Left ventricle myocardium inferior (tissue), 1 donor: ENCODE results near the gene CCDC40. TPM values are rescaled to one million over a fixed set of nuclear protein-coding genes. Genes with fewer than 3 reads are reported as not detected.

ENCODE experiments used
- DNase-seq: peaks from one replicate; pipeline ENCODE4 v3.0.0-alpha.2; 2020
- H3K27ac ChIP-seq: fragments of 200-600 bp; replicated peaks from 2 replicates; pipeline ENCODE4 v1.8.0; 2021
- H3K27me3 ChIP-seq: fragments of 200-600 bp; 2 replicates; pipeline ENCODE4 v1.8.0; 2021; ENCODE audit warnings: low read depth
- H3K36me3 ChIP-seq: fragments of 200-600 bp; 2 replicates; pipeline ENCODE4 v1.8.0; 2021
- H3K4me1 ChIP-seq: fragments of 200-600 bp; 2 replicates; pipeline ENCODE4 v1.8.0; 2021
- H3K4me3 ChIP-seq: fragments of 200-600 bp; 2 replicates; pipeline ENCODE4 v1.8.0; 2021; ENCODE audit warnings: mild to moderate bottlenecking, moderate library complexity
- H3K9me3 ChIP-seq: fragments of 200-600 bp; replicated peaks from 2 replicates; pipeline ENCODE4 v1.8.0; 2021
- CTCF ChIP-seq: fragments of 200-600 bp; IDR thresholded peaks from 2 replicates; pipeline ENCODE4 v1.8.0; 2021; ENCODE audit warnings: antibody characterized with exemption, mild to moderate bottlenecking, borderline replicate concordance
- intact Hi-C: fragments of 100-400 bp; cut with micrococcal nuclease; formaldehyde crosslinking; loops from one replicate; pipeline ENCODE4 v1.11.0; 2022
- total RNA-seq: library from RNA; stranded (reverse); fragmentation: NEBNext Ultra II Directional; extraction: Animal tissue kit (Norgen Biotek cat#: 25700); gene quantifications from one replicate; pipeline ENCODE4 v1.2.1, GENCODE V29; 2021
- donor health status: DM: no; HTN: yes; CAD: no; lungs with severe emphysema.

Gene CCDC40
- total RNA-seq, 1 donor from 2014 or later, result 7.7 TPM

GRCh38 chr17:80008383-80008840 is 28.0 kb upstream of the CCDC40 start:
- peaks cover 19% of the 10 kb centered on the region for H3K36me3 ChIP-seq
- intact Hi-C loops, result no loop called here

GRCh38 chr17:80008848-80009247 is 27.6 kb upstream of the CCDC40 start:
- H3K9me3 ChIP-seq, result no peaks in the 10 kb centered on the region
- no peak for TF ChIP-seq CTCF
- intact Hi-C loops, result no loop called here
- H3K4me1 ChIP-seq, result peaks cover 24% of the 10 kb centered on the region
- H3K27me3 ChIP-seq, result no peaks in the 10 kb centered on the region
- H3K4me3 ChIP-seq, result no peak overlapping the region
- DNase-seq, result no peak
- H3K27ac ChIP-seq, result no peak overlapping the region
- peaks cover 22% of the 10 kb centered on the region for H3K36me3 ChIP-seq

More at GRCh38 chr17:80008383-80008840, 28.0 kb upstream of the CCDC40 start:
- Histone ChIP-seq H3K27ac (no peak overlapping the region), H3K4me3 (no peak overlapping the region), H3K27me3 (no peaks in the 10 kb centered on the region), H3K9me3 (no peaks in the 10 kb centered on the region), H3K4me1 (peaks cover 24% of the 10 kb centered on the region)
- TF ChIP-seq CTCF, result peak; percentile 96
- peak; percentile 78 for DNase-seq

GRCh38 chr17:80009391-80010282 is 26.8 kb upstream of the CCDC40 start:
- Histone ChIP-seq H3K36me3 (peaks cover 22% of the 10 kb centered on the region), H3K9me3 (peaks cover 5% of the 10 kb centered on the region), H3K4me1 (peaks cover 24% of the 10 kb centered on the region), H3K4me3 (no peak overlapping the region), H3K27me3 (no peaks in the 10 kb centered on the region), H3K27ac (no peak overlapping the region)
- intact Hi-C loops, result no loop called here
- DNase-seq, result no peak
- no peak for TF ChIP-seq CTCF

- H3K27me3 ChIP-seq, result no peaks in the 10 kb centered on the region
- H3K36me3 ChIP-seq, result peaks cover 22% of the 10 kb centered on the region
- H3K4me1 ChIP-seq, result peaks cover 23% of the 10 kb centered on the region
- peaks cover 7% of the 10 kb centered on the region for H3K9me3 ChIP-seq
- no peak for DNase-seq
- TF ChIP-seq CTCF, result no peak
- intact Hi-C loops, result no loop called here
- no peak overlapping the region for H3K27ac ChIP-seq
- H3K4me3 ChIP-seq, result no peak overlapping the region
These were observed 26.1 kb upstream of the CCDC40 start for GRCh38 chr17:80010283-80010858.

- Histone ChIP-seq H3K27me3 (no peaks in the 10 kb centered on the region), H3K4me1 (peaks cover 13% of the 10 kb centered on the region), H3K9me3 (peaks cover 7% of the 10 kb centered on the region), H3K36me3 (peaks cover 22% of the 10 kb centered on the region), H3K27ac (no peak overlapping the region), H3K4me3 (no peak overlapping the region)
- no peak for TF ChIP-seq CTCF
- intact Hi-C loops, result no loop called here
- no peak for DNase-seq
These were observed 24.4 kb upstream of the CCDC40 start for GRCh38 chr17:80011989-80012555.
